Kidney epithelial cell (primary cell): ENCODE results near the gene TTC39C. TPM values are rescaled to one million over a fixed set of nuclear protein-coding genes. Genes with fewer than 3 reads are reported as not detected.

Source experiments
- DNase-seq: peaks from one replicate; pipeline ENCODE4 v3.0.0-alpha.2; 2010; ENCODE audit warnings: low read depth
- H3K27me3 ChIP-seq: 2 replicates; pipeline ENCODE4 v1.6.0; 2011; ENCODE audit warnings: low read length; ENCODE audit not compliant: control insufficient read depth, insufficient read depth
- H3K36me3 ChIP-seq: 2 replicates; pipeline ENCODE4 v1.5.1; 2011; ENCODE audit warnings: low read length; ENCODE audit not compliant: control insufficient read depth, insufficient read depth
- H3K4me3 ChIP-seq: 2 replicates; pipeline ENCODE4 v1.5.1; 2011; ENCODE audit warnings: low read depth, mild to moderate bottlenecking, control low read depth, low read length
- CTCF ChIP-seq: IDR thresholded peaks from 2 replicates; pipeline ENCODE4 v1.5.1; 2011; ENCODE audit warnings: mild to moderate bottlenecking, moderate library complexity, low read length, control low read depth, inconsistent platforms; ENCODE audit not compliant: insufficient read depth, poor library complexity, severe bottlenecking
- total RNA-seq: library from RNA; depleted of rRNA; stranded (reverse); fragments of >200 nt; gene quantifications from 2 replicates; pipeline ENCODE4 v1.2.3, GENCODE V29; 2015

TTC39C gene
- total RNA-seq = 19.7 and 20.5 TPM in 2 replicates

GRCh38 chr18:24014062-24014985, at the start of gene TTC39C:
TTC39C (plus strand) TSS chr18:24014754; CDS start chr18:24014872, 118 bp downstream.
- Histone ChIP-seq H3K36me3 (no peaks in the 10 kb centered on the region), H3K4me3 (peak within 1 kb of the TSS; percentile 92), H3K27me3 (no peaks in the 10 kb centered on the region)
- no peak for TF ChIP-seq CTCF
- no peak for DNase-seq

DNA sequence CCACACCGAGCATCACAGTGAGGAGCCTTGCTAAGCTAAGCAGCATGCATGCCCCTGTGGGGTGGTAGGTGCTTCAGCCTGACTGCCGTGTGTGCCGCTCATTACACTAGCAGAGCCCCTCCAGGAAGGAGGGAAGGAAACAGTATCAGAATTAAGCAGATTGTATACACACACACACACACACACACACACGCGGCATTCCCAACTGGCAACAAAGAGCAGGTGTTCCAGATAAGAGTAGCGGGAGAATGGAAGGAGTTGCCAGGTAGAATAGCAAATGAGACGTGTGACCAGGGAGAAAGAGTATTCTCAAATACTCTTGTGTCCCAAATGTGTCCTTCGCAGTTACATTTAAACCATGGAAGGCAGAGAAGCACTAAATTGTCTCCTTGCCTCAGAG, 47.6 kb upstream of the TTC39C start:
- TF ChIP-seq CTCF = no peak
- DNase-seq = no peak
- H3K27me3 ChIP-seq = no peaks in the 10 kb centered on the region
- no peak overlapping the region for H3K4me3 ChIP-seq
- H3K36me3 ChIP-seq = no peaks in the 10 kb centered on the region

DNA sequence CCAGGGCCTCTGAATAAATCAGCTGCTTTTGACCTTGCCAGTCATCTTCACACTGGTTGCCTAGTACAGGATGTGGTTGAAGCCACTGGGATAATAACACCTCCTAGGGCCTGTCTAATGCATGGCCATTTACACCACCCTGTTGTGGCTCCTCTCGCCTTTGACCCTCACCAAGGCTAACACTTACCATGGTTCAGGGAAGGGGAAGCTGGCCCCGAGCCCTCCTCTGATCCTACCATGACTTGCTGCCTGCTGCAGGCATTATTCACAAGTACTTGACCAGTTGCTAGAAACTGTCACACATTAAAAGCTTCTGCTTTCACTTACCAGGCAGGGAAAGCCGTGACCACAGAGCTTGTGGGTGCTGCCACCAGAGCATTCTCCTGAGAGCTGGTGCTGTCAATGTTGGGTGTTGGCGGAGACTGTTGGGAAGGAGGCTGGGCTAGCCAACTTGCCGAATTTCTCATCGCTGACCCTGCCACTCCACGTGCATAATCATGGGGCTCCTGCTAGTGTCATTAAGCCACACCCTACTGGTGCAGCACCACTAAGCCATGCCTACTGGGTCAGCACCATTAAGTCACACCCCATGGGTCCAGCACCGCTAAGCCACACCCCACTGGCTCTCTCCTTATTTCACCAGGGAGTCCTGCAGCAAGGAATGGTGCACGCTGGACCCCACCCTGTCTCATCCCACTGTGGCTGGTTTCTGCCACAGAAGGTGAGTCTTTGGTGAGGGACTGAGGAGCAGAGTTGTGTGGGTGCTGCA, 47.0 kb upstream of the TTC39C start:
- no peak overlapping the region for H3K4me3 ChIP-seq
- no peaks in the 10 kb centered on the region for H3K27me3 ChIP-seq
- no peak for DNase-seq
- no peaks in the 10 kb centered on the region for H3K36me3 ChIP-seq
- TF ChIP-seq CTCF = no peak

DNA sequence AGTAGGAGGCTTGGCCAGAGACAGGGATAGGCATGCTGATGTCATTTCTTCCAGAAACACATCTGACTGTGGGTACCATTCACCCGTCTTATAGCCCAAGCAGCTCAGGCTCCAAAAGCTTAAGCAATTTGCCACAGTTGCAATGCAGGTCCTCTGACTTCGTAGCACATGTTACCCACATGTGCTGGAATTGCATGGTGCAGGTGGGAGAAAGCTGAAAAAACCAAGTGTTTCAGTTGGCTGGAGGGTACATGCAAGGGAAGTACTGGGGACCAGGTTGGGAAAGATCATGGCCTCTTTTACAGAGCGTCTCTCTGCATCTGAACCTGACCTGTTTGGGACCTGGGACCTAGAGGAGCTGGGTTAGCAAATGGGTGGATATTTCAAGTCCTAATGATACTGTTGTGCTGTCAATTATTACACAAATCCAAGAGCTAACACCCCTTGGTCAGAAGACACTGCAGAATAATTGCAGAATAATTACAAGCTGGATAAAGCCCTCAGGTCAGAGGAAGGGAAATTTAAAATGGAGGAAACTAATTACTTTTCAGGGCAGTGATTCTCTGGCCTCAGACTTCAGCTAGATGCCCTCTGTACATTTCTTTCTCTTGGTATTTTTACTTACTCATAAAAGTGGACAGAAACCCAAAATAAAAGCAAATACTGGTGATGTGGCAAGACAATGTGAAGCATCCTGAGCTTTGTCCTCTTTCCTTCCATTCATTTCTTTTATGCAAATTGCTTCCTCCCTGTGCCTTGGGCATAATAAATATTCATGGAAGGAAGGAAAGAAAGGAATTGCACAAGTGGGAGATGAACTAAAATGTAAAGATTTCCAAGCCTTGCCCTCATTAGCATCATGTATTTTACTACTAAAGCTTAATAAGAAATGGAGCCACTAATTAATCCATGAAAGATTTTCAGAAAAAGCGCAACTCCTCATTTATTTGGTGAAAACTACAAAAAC, 45.6 kb upstream of the TTC39C start:
- H3K4me3 ChIP-seq = no peak overlapping the region
- TF ChIP-seq CTCF = no peak
- no peaks in the 10 kb centered on the region for H3K36me3 ChIP-seq
- no peaks in the 10 kb centered on the region for H3K27me3 ChIP-seq
- DNase-seq = no peak

- TF ChIP-seq CTCF = no peak
- no peaks in the 10 kb centered on the region for H3K36me3 ChIP-seq
These were observed 44.9 kb upstream of the TTC39C start for GRCh38 chr18:23969664-23970063.

More at GRCh38 chr18:23969664-23970063, 44.9 kb upstream of the TTC39C start:
- Histone ChIP-seq H3K4me3 (no peak overlapping the region), H3K27me3 (no peaks in the 10 kb centered on the region)
- no peak for DNase-seq
